WTC11 (cell line): Measurements from ENCODE around the gene ITIH5. TPM values are rescaled to one million over a fixed set of nuclear protein-coding genes. Genes with fewer than 3 reads are reported as not detected.

Source experiments
- ATAC-seq: fragments of 200-7000 bp; cut with Tn5 transposase; 2 replicates; pipeline ENCODE4 v1.10.0; 2021; ENCODE audit warnings: mild to moderate bottlenecking, moderate library complexity
- CTCF ChIA-PET: fragments of 300-600 bp; sonication (Branson Sonifier 250); formaldehyde crosslinking; loops from one replicate; lab custom pipeline; 2021; ENCODE audit warnings: antibody characterized with exemption; lab: Charles Lee
- POLR2A ChIA-PET: fragments of 350-600 bp; sonication (Branson Sonifier 250); formaldehyde crosslinking; loops from one replicate; lab custom pipeline; 2021; ENCODE audit warnings: antibody characterized with exemption; lab: Charles Lee
- DNase-seq: peaks from one replicate; pipeline ENCODE4 v3.0.0; 2021; ENCODE audit warnings: low spot score
- H3K27ac Mint-ChIP-seq: 2 replicates; pipeline ENCODE4 v1.8.0; 2021; ENCODE audit warnings: mixed read lengths
- H3K27me3 Mint-ChIP-seq: 2 replicates; pipeline ENCODE4 v1.8.0; 2021; ENCODE audit warnings: low read depth, mild to moderate bottlenecking, moderate library complexity, mixed read lengths
- H3K36me3 Mint-ChIP-seq: 2 replicates; pipeline ENCODE4 v1.8.0; 2021; ENCODE audit warnings: mixed read lengths
- H3K4me1 Mint-ChIP-seq: 2 replicates; pipeline ENCODE4 v1.8.0; 2022; ENCODE audit warnings: mixed read lengths
- H3K4me3 Mint-ChIP-seq: 2 replicates; pipeline ENCODE4 v1.8.0; 2021; ENCODE audit warnings: mild to moderate bottlenecking, moderate library complexity, mixed read lengths
- H3K9me3 Mint-ChIP-seq: 2 replicates; pipeline ENCODE4 v1.8.0; 2021; ENCODE audit warnings: mixed read lengths
- CREB1 ChIP-seq: sonication (generic); formaldehyde crosslinking; IDR thresholded peaks from 2 replicates; pipeline ENCODE4 v1.8.0; 2023; ENCODE audit warnings: mild to moderate bottlenecking, missing genetic modification reagents
- CREM ChIP-seq: sonication (generic); formaldehyde crosslinking; IDR thresholded peaks from 2 replicates; pipeline ENCODE4 v1.8.1; 2022; ENCODE audit warnings: mild to moderate bottlenecking, missing genetic modification reagents, moderate library complexity
- E2F4 ChIP-seq: sonication (generic); formaldehyde crosslinking; IDR thresholded peaks from 2 replicates; pipeline ENCODE4 v1.8.1; 2022; ENCODE audit warnings: low read depth, mild to moderate bottlenecking, moderate library complexity, missing genetic modification reagents, borderline replicate concordance
- E2F5 ChIP-seq: sonication (generic); formaldehyde crosslinking; IDR thresholded peaks from 2 replicates; pipeline ENCODE4 v1.8.1; 2022; ENCODE audit warnings: mild to moderate bottlenecking, moderate library complexity, missing genetic modification reagents
- ELF4 ChIP-seq: sonication (generic); formaldehyde crosslinking; IDR thresholded peaks from 2 replicates; pipeline ENCODE4 v1.8.1; 2022; ENCODE audit warnings: low read depth, mild to moderate bottlenecking, moderate library complexity, missing genetic modification reagents
- EMX1 ChIP-seq: fragments of 250-450 bp; sonication (Bioruptor Pico); IDR thresholded peaks from 2 replicates; pipeline ENCODE4 v1.8.0; 2021; ENCODE audit warnings: mild to moderate bottlenecking
- FOXJ3 ChIP-seq: sonication (generic); formaldehyde crosslinking; IDR thresholded peaks from 2 replicates; pipeline ENCODE4 v1.9.0; 2021; ENCODE audit warnings: missing genetic modification reagents, mild to moderate bottlenecking, borderline replicate concordance
- FOXK1 ChIP-seq: sonication (generic); formaldehyde crosslinking; IDR thresholded peaks from 2 replicates; pipeline ENCODE4 v1.8.0; 2022; ENCODE audit warnings: mild to moderate bottlenecking, moderate library complexity, missing genetic modification reagents
- HMGA2 ChIP-seq: fragments of 250-450 bp; sonication (Bioruptor Pico); IDR thresholded peaks from 2 replicates; pipeline ENCODE4 v1.4.0; 2021; ENCODE audit warnings: mild to moderate bottlenecking, moderate library complexity
- JAZF1 ChIP-seq: fragments of 250-450 bp; sonication (Bioruptor Pico); IDR thresholded peaks from 2 replicates; pipeline ENCODE4 v1.9.0; 2021; ENCODE audit warnings: moderate library complexity, mild to moderate bottlenecking, inconsistent platforms
- JUN ChIP-seq: sonication (generic); formaldehyde crosslinking; IDR thresholded peaks from 2 replicates; pipeline ENCODE4 v1.8.0; 2023; ENCODE audit warnings: mild to moderate bottlenecking, missing genetic modification reagents
- MYBL2 ChIP-seq: sonication (generic); formaldehyde crosslinking; IDR thresholded peaks from 2 replicates; pipeline ENCODE4 v1.8.1; 2023; ENCODE audit warnings: mild to moderate bottlenecking, moderate library complexity, missing genetic modification reagents
- NFATC4 ChIP-seq: fragments of 250-450 bp; sonication (Bioruptor Pico); IDR thresholded peaks from 2 replicates; pipeline ENCODE4 v1.9.0; 2021; ENCODE audit warnings: mild to moderate bottlenecking
- OVOL2 ChIP-seq: fragments of 250-450 bp; sonication (Bioruptor Pico); IDR thresholded peaks from 2 replicates; pipeline ENCODE4 v1.9.0; 2021; ENCODE audit warnings: mild to moderate bottlenecking, borderline replicate concordance
- PREB ChIP-seq: sonication (generic); formaldehyde crosslinking; IDR thresholded peaks from 2 replicates; pipeline ENCODE4 v1.8.1; 2022; ENCODE audit warnings: mild to moderate bottlenecking, missing genetic modification reagents, moderate library complexity, borderline replicate concordance
- RELA ChIP-seq: sonication (generic); formaldehyde crosslinking; IDR thresholded peaks from 2 replicates; pipeline ENCODE4 v1.8.1; 2022; ENCODE audit warnings: missing genetic modification reagents, mild to moderate bottlenecking, borderline replicate concordance
- TEAD1 ChIP-seq: sonication (generic); formaldehyde crosslinking; IDR thresholded peaks from 2 replicates; pipeline ENCODE4 v1.8.0; 2022; ENCODE audit warnings: mild to moderate bottlenecking, missing genetic modification reagents
- TEAD4 ChIP-seq: sonication (generic); formaldehyde crosslinking; IDR thresholded peaks from 2 replicates; pipeline ENCODE4 v1.8.0; 2022; ENCODE audit warnings: mild to moderate bottlenecking, missing genetic modification reagents
- USF1 ChIP-seq: sonication (generic); formaldehyde crosslinking; IDR thresholded peaks from 2 replicates; pipeline ENCODE4 v1.8.0; 2022; ENCODE audit warnings: mild to moderate bottlenecking, missing genetic modification reagents
- ZNF121 ChIP-seq: sonication (generic); formaldehyde crosslinking; IDR thresholded peaks from 2 replicates; pipeline ENCODE4 v1.8.0; 2023; ENCODE audit warnings: missing genetic modification reagents
- ZNF219 ChIP-seq: sonication (generic); formaldehyde crosslinking; IDR thresholded peaks from 2 replicates; pipeline ENCODE4 v1.8.0; 2023; ENCODE audit warnings: missing genetic modification reagents, mild to moderate bottlenecking, borderline replicate concordance
- ZNF396 ChIP-seq: fragments of 250-450 bp; sonication (Bioruptor Pico); IDR thresholded peaks from 2 replicates; pipeline ENCODE4 v1.8.0; 2021; ENCODE audit warnings: mild to moderate bottlenecking, moderate library complexity, borderline replicate concordance
- ZNF423 ChIP-seq: fragments of 250-450 bp; sonication (Bioruptor Pico); IDR thresholded peaks from 2 replicates; pipeline ENCODE4 v2.1.2; 2022; ENCODE audit warnings: mild to moderate bottlenecking, moderate library complexity
- total RNA-seq: library from RNA; stranded (reverse); gene quantifications from 3 replicates; pipeline ENCODE4 v1.2.3, GENCODE V29; 2021
- TF ChIP-seq, protein P1 (sequence below): sonication (generic); formaldehyde crosslinking; IDR thresholded peaks from 2 replicates; pipeline ENCODE4 v1.8.0; 2023; ENCODE audit warnings: mild to moderate bottlenecking, missing genetic modification reagents
- TF ChIP-seq, protein P2 (sequence below): sonication (generic); formaldehyde crosslinking; IDR thresholded peaks from 2 replicates; pipeline ENCODE4 v1.8.1; 2023; ENCODE audit warnings: mild to moderate bottlenecking, missing genetic modification reagents, borderline replicate concordance

ITIH5 gene
- total RNA-seq, 1 experiment from 2014 or later: 3.1 TPM

GRCh38 chr10:7593905-7594304, 72.9 kb downstream of the ITIH5 start:
- Mint-ChIP-seq H3K9me3 (no peaks in the 10 kb centered on the region), H3K4me3 (no peak overlapping the region), H3K27ac (no peak overlapping the region), H3K4me1 (no peaks in the 10 kb centered on the region), H3K36me3 (no peaks in the 10 kb centered on the region), H3K27me3 (no peaks in the 10 kb centered on the region)
- TF ChIP-seq, protein P1, sequence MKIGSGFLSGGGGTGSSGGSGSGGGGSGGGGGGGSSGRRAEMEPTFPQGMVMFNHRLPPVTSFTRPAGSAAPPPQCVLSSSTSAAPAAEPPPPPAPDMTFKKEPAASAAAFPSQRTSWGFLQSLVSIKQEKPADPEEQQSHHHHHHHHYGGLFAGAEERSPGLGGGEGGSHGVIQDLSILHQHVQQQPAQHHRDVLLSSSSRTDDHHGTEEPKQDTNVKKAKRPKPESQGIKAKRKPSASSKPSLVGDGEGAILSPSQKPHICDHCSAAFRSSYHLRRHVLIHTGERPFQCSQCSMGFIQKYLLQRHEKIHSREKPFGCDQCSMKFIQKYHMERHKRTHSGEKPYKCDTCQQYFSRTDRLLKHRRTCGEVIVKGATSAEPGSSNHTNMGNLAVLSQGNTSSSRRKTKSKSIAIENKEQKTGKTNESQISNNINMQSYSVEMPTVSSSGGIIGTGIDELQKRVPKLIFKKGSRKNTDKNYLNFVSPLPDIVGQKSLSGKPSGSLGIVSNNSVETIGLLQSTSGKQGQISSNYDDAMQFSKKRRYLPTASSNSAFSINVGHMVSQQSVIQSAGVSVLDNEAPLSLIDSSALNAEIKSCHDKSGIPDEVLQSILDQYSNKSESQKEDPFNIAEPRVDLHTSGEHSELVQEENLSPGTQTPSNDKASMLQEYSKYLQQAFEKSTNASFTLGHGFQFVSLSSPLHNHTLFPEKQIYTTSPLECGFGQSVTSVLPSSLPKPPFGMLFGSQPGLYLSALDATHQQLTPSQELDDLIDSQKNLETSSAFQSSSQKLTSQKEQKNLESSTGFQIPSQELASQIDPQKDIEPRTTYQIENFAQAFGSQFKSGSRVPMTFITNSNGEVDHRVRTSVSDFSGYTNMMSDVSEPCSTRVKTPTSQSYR (CRISPR knock-in tag): no peak
- TF ChIP-seq ZNF121 (CRISPR knock-in tag) (no peak), ZNF423 (CRISPR knock-in tag) (no peak), EMX1 (no peak), E2F4 (CRISPR knock-in tag) (no peak), TEAD4 (CRISPR knock-in tag) (no peak), MYBL2 (CRISPR knock-in tag) (no peak), ZNF396 (CRISPR knock-in tag) (no peak), CREM (CRISPR knock-in tag) (no peak), JAZF1 (CRISPR knock-in tag) (no peak), OVOL2 (CRISPR knock-in tag) (no peak), ELF4 (CRISPR knock-in tag) (no peak), FOXK1 (CRISPR knock-in tag) (no peak)
- TF ChIP-seq, protein P2, sequence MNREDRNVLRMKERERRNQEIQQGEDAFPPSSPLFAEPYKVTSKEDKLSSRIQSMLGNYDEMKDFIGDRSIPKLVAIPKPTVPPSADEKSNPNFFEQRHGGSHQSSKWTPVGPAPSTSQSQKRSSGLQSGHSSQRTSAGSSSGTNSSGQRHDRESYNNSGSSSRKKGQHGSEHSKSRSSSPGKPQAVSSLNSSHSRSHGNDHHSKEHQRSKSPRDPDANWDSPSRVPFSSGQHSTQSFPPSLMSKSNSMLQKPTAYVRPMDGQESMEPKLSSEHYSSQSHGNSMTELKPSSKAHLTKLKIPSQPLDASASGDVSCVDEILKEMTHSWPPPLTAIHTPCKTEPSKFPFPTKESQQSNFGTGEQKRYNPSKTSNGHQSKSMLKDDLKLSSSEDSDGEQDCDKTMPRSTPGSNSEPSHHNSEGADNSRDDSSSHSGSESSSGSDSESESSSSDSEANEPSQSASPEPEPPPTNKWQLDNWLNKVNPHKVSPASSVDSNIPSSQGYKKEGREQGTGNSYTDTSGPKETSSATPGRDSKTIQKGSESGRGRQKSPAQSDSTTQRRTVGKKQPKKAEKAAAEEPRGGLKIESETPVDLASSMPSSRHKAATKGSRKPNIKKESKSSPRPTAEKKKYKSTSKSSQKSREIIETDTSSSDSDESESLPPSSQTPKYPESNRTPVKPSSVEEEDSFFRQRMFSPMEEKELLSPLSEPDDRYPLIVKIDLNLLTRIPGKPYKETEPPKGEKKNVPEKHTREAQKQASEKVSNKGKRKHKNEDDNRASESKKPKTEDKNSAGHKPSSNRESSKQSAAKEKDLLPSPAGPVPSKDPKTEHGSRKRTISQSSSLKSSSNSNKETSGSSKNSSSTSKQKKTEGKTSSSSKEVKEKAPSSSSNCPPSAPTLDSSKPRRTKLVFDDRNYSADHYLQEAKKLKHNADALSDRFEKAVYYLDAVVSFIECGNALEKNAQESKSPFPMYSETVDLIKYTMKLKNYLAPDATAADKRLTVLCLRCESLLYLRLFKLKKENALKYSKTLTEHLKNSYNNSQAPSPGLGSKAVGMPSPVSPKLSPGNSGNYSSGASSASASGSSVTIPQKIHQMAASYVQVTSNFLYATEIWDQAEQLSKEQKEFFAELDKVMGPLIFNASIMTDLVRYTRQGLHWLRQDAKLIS (CRISPR knock-in tag): no peak
- ChIA-PET CTCF (no interaction called here), POLR2A (no interaction called here)
- DNase-seq (no peak), ATAC-seq (no peak)

GRCh38 chr10:7593063-7593462, 73.7 kb downstream of the ITIH5 start:
- DNase-seq (no peak), ATAC-seq (no peak)
- ChIA-PET CTCF (interaction anchor here (1.0 kb wide), 1 partner anchor 12 kb away, joined by 3 read pairs; no protein-coding TSS in a partner anchor), POLR2A (no interaction called here)
- no peaks in the 10 kb centered on the region for H3K4me1 Mint-ChIP-seq
- no peaks in the 10 kb centered on the region for H3K9me3 Mint-ChIP-seq
- H3K36me3 Mint-ChIP-seq: no peaks in the 10 kb centered on the region
- H3K27me3 Mint-ChIP-seq: no peaks in the 10 kb centered on the region
- H3K4me3 Mint-ChIP-seq: no peak overlapping the region
- no peak overlapping the region for H3K27ac Mint-ChIP-seq
- no peak for TF ChIP-seq JAZF1 (CRISPR knock-in tag)
- no peak for TF ChIP-seq TEAD1 (CRISPR knock-in tag)
- no peak for TF ChIP-seq E2F5 (CRISPR knock-in tag)
- no peak for TF ChIP-seq USF1
- no peak for TF ChIP-seq JUN (CRISPR knock-in tag)
- TF ChIP-seq PREB (CRISPR knock-in tag): no peak
- TF ChIP-seq FOXJ3 (CRISPR knock-in tag): no peak
- no peak for TF ChIP-seq NFATC4
- TF ChIP-seq ZNF219 (CRISPR knock-in tag): no peak
- no peak for TF ChIP-seq ELF4 (CRISPR knock-in tag)
- no peak for TF ChIP-seq HMGA2
- TF ChIP-seq CREB1 (CRISPR knock-in tag): no peak
- no peak for TF ChIP-seq RELA
